Brain microvascular endothelial cell (primary cell): ENCODE data around the gene TWIST2.

Source experiments
- DNase-seq: peaks from one replicate; pipeline ENCODE4 v3.0.0-alpha.2; 2020
- H3K27ac ChIP-seq: fragments of 250-450 bp; sonication (Bioruptor Pico); 2 replicates; pipeline ENCODE4 v1.5.1; 2020; ENCODE audit warnings: mild to moderate bottlenecking, moderate library complexity
- H3K27me3 ChIP-seq: fragments of 250-450 bp; sonication (Bioruptor Pico); replicated peaks from 2 replicates; pipeline ENCODE4 v1.5.1; 2020; ENCODE audit warnings: mild to moderate bottlenecking
- H3K36me3 ChIP-seq: fragments of 250-450 bp; sonication (Bioruptor Pico); replicated peaks from 2 replicates; pipeline ENCODE4 v1.5.1; 2020; ENCODE audit warnings: mild to moderate bottlenecking
- H3K4me3 ChIP-seq: 2 replicates; pipeline ENCODE4 v1.5.1; 2011; ENCODE audit warnings: low read depth, mild to moderate bottlenecking, control low read depth, low read length, moderate library complexity
- in situ Hi-C: cut with HindIII; loops from 2 replicates; pipeline ENCODE4 v1.10.0; 2017; ENCODE audit warnings: low sequenced_read_pairs, low pct_ligation_motif_present
- TF ChIP-seq, protein P1 (sequence below): IDR thresholded peaks from 2 replicates; pipeline ENCODE4 v1.5.1; 2011; ENCODE audit warnings: low read depth, mild to moderate bottlenecking, moderate library complexity, low read length, control low read depth, inconsistent platforms; ENCODE audit errors: missing control alignments

TWIST2 gene

GRCh38 chr2:238898534-238899281 is 50.8 kb downstream of the TWIST2 start:
- H3K36me3 ChIP-seq: no peaks in the 10 kb centered on the region
- no peak for DNase-seq
- no peaks in the 10 kb centered on the region for H3K27me3 ChIP-seq
- in situ Hi-C loops: no loop called here
- H3K4me3 ChIP-seq: no peak overlapping the region
- TF ChIP-seq, protein P1, sequence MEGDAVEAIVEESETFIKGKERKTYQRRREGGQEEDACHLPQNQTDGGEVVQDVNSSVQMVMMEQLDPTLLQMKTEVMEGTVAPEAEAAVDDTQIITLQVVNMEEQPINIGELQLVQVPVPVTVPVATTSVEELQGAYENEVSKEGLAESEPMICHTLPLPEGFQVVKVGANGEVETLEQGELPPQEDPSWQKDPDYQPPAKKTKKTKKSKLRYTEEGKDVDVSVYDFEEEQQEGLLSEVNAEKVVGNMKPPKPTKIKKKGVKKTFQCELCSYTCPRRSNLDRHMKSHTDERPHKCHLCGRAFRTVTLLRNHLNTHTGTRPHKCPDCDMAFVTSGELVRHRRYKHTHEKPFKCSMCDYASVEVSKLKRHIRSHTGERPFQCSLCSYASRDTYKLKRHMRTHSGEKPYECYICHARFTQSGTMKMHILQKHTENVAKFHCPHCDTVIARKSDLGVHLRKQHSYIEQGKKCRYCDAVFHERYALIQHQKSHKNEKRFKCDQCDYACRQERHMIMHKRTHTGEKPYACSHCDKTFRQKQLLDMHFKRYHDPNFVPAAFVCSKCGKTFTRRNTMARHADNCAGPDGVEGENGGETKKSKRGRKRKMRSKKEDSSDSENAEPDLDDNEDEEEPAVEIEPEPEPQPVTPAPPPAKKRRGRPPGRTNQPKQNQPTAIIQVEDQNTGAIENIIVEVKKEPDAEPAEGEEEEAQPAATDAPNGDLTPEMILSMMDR: no peak
- no peak overlapping the region for H3K27ac ChIP-seq

GRCh38 chr2:238899386-238899785 is 51.5 kb downstream of the TWIST2 start:
- no peaks in the 10 kb centered on the region for H3K27me3 ChIP-seq

DNA sequence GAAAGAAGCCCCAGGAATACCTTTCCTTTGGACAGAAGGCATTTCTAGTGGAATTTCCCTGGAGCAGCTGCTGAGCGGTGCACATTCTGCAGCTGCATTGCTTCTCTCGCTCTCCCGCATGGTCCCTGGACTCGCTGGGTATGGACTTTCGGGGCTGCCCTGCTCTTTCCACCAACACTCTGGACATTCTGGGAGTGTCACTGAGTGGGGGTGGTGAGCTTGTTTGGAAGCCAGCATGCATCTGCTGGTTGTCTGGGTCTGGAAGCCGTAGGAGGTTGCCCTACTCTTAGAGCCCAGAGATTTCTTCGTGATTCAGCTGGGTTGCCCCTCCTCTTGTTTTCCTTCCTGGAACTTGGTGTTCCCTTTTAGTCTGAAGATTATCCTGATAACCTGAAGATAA is 52.6 kb downstream of the TWIST2 start:
- Histone ChIP-seq H3K27me3 (no peaks in the 10 kb centered on the region), H3K36me3 (no peaks in the 10 kb centered on the region), H3K27ac (no peak overlapping the region), H3K4me3 (no peak overlapping the region)
- in situ Hi-C loops: no loop called here
- TF ChIP-seq, protein P1: no peak
- no peak for DNase-seq

More at GRCh38 chr2:238899386-238899785, 51.5 kb downstream of the TWIST2 start:
- no peak overlapping the region for H3K27ac ChIP-seq
- TF ChIP-seq, protein P1: no peak
- no peak overlapping the region for H3K4me3 ChIP-seq
- no peak for DNase-seq
- no peaks in the 10 kb centered on the region for H3K36me3 ChIP-seq
- in situ Hi-C loops: no loop called here

DNA sequence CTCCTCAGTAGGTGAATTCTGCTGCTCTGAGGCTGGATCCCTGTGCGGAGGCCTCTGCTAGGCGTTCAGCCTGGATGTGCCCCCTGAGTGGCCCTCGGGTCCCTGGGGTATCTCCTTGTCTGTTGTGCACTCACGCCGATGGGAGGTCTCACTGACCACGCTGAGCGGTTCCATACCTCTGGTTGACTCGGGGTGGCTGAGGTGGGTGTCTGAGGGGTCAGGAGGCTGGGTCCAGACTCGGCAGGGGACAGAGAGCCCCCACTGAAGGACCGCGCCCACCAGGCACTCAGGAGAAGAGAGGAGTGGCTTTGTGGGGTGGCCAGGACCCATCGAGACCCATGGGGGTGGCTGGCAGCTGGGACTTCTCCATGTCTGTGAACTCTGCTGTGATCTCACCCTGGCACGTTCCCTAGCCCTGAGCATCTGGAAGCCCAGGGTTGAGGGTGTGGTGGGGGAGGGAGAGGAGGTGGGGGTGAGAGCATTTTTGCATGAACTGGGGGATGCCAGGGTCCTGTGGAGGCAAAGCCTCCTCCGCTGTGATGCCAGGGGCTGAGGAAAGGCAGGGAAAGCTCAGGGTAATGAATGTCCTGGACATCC is 53.7 kb downstream of the TWIST2 start:
- TF ChIP-seq, protein P1: no peak
- in situ Hi-C loops: no loop called here
- Histone ChIP-seq H3K27ac (no peak overlapping the region), H3K4me3 (no peak overlapping the region), H3K27me3 (no peaks in the 10 kb centered on the region), H3K36me3 (no peaks in the 10 kb centered on the region)
- no peak for DNase-seq

- in situ Hi-C loops: no loop called here
- TF ChIP-seq, protein P1: no peak
- Histone ChIP-seq H3K27ac (no peak overlapping the region), H3K4me3 (no peak overlapping the region), H3K27me3 (no peaks in the 10 kb centered on the region), H3K36me3 (no peaks in the 10 kb centered on the region)
- no peak for DNase-seq
Observed at GRCh38 chr2:238902285-238902684, 54.4 kb downstream of the TWIST2 start.
